Measurements from ENCODE around the gene ADCY10.

The ADCY10 gene

DNA sequence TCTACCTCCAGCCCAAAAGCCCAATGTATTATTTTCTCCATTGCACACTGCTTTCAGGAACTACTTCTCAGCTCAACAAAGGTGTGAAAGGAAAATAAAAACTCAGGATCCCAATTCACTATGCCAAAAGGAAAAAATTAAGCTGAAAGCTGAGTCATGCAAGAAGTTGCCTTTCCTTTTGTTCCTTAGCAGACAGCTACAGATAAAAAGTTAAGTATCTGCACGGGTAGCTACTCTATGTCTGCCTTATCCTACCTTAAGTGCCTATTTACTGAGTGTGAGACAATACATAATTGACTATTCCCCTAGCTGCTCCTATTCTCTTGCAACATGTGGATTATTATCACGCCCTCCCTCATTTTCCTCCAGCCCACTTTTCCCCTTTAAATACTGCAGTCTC is 84.1 kb downstream of the ADCY10 start:
- H3K4me3 ChIP-seq (ENCODE audit: low read depth, low read length) = no peak overlapping the region
- no peak for DNase-seq (ENCODE audit: low read depth)
- TF ChIP-seq, protein P1, sequence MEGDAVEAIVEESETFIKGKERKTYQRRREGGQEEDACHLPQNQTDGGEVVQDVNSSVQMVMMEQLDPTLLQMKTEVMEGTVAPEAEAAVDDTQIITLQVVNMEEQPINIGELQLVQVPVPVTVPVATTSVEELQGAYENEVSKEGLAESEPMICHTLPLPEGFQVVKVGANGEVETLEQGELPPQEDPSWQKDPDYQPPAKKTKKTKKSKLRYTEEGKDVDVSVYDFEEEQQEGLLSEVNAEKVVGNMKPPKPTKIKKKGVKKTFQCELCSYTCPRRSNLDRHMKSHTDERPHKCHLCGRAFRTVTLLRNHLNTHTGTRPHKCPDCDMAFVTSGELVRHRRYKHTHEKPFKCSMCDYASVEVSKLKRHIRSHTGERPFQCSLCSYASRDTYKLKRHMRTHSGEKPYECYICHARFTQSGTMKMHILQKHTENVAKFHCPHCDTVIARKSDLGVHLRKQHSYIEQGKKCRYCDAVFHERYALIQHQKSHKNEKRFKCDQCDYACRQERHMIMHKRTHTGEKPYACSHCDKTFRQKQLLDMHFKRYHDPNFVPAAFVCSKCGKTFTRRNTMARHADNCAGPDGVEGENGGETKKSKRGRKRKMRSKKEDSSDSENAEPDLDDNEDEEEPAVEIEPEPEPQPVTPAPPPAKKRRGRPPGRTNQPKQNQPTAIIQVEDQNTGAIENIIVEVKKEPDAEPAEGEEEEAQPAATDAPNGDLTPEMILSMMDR (IDR thresholded peaks at IDR 0.05; ENCODE audit: low read depth, low read length, missing control alignments) = no peak

DNA sequence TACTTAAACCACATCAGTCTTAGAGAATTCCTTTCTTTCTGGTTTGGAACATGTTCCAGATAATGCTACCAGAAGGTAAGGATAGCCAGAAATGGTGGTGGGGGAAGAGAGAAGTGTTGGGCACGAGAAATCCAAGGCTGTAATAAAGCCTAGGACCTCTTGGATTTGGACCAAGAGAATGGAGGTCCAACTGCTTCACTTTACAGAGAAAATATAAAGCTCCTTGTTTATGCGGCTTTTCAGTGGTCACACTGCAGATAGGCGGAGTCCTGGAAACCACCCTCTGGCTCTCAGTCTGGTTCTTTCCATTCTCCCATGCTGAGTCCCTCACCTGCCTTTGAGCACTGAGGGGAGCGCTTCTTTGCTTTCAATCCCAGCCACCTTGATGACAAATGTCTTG is 87.8 kb downstream of the ADCY10 start:
- TF ChIP-seq, protein P1 (IDR thresholded peaks at IDR 0.05; ENCODE audit: low read depth, low read length, missing control alignments) = no peak
- no peak for DNase-seq (ENCODE audit: low read depth)
- H3K4me3 ChIP-seq (ENCODE audit: low read depth, low read length) = no peak overlapping the region

- no peak overlapping the region for H3K4me3 ChIP-seq (ENCODE audit: low read depth, low read length)
- TF ChIP-seq, protein P1 (IDR thresholded peaks at IDR 0.05; ENCODE audit: low read depth, low read length, missing control alignments) = no peak
- no peak for DNase-seq (ENCODE audit: low read depth)
Measured at GRCh38 chr1:167825419-167826079, 88.4 kb downstream of the ADCY10 start.

- TF ChIP-seq, protein P1 (IDR thresholded peaks at IDR 0.05; ENCODE audit: low read depth, low read length, missing control alignments) = no peak
- H3K4me3 ChIP-seq (ENCODE audit: low read depth, low read length) = no peak overlapping the region
- DNase-seq (ENCODE audit: low read depth) = no peak
Measured at GRCh38 chr1:167824163-167824794, 89.7 kb downstream of the ADCY10 start.

GRCh38 chr1:167821969-167822685 is 91.8 kb downstream of the ADCY10 start:
- H3K4me3 ChIP-seq (ENCODE audit: low read depth, low read length) = no peak overlapping the region
- TF ChIP-seq, protein P1 (IDR thresholded peaks at IDR 0.05; ENCODE audit: low read depth, low read length, missing control alignments) = no peak
- DNase-seq (ENCODE audit: low read depth) = no peak

DNA sequence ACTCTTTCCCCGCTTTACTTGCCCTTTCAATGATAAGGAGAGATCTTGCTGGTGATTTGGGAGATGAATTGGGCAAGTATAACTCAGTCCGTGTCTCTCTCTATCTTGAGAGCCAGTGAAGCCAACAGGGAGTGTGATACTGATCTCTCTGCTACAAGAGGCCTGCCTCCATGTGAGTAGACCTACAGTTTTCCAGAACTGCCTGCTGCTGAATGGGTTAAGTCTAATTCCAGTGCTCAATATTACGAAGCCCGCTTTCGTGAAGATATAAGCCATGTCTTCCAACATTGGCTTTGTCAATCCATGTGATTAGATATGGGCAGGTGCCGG is 92.6 kb downstream of the ADCY10 start:
- TF ChIP-seq, protein P1 (IDR thresholded peaks at IDR 0.05; ENCODE audit: low read depth, low read length, missing control alignments) = no peak
- no peak overlapping the region for H3K4me3 ChIP-seq (ENCODE audit: low read depth, low read length)
- DNase-seq (ENCODE audit: low read depth) = no peak
